AG10803 (cell line): ENCODE data around the gene MAP9.

ENCODE experiments used
- DNase-seq: peaks from one replicate; pipeline ENCODE4 v3.0.0; 2010; ENCODE audit warnings: low read depth
- H3K4me3 ChIP-seq: 2 replicates; pipeline ENCODE4 v1.5.1; 2011; ENCODE audit warnings: mild to moderate bottlenecking, low read length, control low read depth
- TF ChIP-seq, protein P1 (sequence below): conservative IDR thresholded peaks from 2 replicates; pipeline ENCODE4 v1.5.1; 2011; ENCODE audit warnings: mild to moderate bottlenecking, low read length, control low read depth, inconsistent platforms

MAP9 gene

DNA sequence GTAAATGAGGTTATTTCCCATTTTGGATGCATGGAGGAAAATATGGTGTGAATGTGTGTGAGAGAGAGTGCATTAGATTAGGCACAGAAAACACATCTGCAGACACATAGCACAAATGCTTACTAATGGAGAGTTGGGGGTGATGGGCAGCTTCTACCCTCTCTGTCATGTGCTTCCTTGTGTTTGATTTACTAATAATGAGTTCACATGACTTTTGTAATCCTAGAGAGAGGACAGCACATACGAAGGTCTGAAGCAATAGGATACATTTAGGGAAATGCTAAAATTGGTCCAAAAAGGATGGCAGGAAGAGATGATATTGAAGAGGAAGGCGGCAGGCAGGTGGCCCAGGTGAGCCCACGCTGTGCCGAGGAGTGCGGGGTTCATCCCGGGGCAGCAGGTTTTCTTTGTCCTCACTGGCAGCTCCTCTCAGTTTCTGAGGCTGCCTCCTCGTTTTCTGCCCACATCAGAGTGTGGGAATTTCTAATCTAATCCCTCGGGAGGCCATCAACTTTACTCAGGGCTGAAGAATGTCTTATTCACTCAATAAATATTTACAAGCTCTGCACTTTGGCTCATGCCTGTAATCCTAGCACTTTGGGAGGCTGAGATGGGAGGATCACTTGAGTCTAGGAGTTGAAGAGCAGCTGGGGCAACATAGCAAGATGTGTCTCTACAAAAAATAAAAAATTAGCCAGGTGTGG lies 15.9 kb upstream of the MAP9 start:
- TF ChIP-seq, protein P1, sequence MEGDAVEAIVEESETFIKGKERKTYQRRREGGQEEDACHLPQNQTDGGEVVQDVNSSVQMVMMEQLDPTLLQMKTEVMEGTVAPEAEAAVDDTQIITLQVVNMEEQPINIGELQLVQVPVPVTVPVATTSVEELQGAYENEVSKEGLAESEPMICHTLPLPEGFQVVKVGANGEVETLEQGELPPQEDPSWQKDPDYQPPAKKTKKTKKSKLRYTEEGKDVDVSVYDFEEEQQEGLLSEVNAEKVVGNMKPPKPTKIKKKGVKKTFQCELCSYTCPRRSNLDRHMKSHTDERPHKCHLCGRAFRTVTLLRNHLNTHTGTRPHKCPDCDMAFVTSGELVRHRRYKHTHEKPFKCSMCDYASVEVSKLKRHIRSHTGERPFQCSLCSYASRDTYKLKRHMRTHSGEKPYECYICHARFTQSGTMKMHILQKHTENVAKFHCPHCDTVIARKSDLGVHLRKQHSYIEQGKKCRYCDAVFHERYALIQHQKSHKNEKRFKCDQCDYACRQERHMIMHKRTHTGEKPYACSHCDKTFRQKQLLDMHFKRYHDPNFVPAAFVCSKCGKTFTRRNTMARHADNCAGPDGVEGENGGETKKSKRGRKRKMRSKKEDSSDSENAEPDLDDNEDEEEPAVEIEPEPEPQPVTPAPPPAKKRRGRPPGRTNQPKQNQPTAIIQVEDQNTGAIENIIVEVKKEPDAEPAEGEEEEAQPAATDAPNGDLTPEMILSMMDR, result no peak

DNA sequence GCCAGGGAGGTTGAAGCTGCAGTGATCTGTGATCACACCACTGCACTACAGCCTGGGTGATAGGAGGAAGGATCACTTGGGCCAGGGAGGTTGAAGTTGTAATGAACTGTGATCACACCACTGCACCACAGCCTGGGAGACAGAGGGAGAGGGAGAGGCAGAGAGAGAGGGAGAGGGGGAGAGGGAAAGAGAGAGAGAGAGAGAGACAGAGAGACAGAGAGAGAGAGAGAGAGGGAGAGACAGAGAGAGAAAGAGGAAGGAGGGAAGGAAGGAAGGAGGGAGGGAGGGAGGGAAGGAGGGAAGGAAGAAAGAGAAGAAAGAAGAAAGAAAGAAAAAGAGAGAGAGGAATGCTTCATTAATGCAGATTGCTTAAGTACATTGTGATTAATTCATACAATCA lies 15.2 kb upstream of the MAP9 start:
- no peak overlapping the region for H3K4me3 ChIP-seq

More for the DNA sequence above, 15.9 kb upstream of the MAP9 start:
- DNase-seq, result peak; percentile 65
- no peak overlapping the region for H3K4me3 ChIP-seq

DNA sequence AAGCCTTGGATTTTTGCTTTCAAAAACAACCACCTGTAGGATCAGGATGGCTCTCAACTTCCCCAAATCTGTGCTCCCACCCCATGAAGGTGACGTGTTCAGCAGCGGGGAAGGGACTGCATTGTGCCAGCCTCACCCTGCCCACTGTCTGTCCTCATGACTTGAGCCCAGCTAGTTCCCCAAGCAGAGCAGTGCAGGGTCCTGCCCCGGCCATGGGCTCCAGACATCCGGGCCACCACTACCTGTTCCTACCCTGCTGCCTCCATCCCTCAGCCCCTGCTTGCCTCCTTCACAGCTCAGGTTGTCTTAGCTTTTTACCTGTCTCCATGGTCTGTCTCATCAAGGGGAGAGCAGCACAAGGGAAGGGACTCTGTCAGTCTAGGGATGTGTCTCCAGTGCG lies 11.4 kb upstream of the MAP9 start:
- TF ChIP-seq, protein P1, result no peak
- DNase-seq, result no peak
- H3K4me3 ChIP-seq, result no peak overlapping the region

More for the DNA sequence above, 15.2 kb upstream of the MAP9 start:
- no peak for DNase-seq
- TF ChIP-seq, protein P1, result no peak

DNA sequence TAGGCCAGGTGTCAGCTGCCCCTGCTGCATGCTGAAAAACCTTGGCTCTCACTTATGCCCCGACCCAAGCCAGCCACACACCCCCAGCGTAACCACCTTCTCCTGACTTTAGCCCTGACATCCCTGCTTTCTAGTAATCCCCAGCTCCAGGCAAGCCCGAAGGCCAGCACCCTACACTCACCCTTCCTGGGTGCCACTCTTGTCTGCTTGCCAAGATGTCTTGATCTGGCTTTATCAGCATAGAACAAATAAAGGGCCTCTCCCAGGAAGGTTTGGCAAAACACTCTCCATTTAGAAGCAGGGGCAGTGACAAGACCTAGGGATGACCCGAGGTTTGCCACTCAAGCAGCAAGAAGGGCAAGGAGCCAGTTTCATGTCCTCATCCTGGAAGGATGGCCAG lies 6.8 kb upstream of the MAP9 start:
- DNase-seq, result no peak
- H3K4me3 ChIP-seq, result no peak overlapping the region
- TF ChIP-seq, protein P1, result no peak

DNA sequence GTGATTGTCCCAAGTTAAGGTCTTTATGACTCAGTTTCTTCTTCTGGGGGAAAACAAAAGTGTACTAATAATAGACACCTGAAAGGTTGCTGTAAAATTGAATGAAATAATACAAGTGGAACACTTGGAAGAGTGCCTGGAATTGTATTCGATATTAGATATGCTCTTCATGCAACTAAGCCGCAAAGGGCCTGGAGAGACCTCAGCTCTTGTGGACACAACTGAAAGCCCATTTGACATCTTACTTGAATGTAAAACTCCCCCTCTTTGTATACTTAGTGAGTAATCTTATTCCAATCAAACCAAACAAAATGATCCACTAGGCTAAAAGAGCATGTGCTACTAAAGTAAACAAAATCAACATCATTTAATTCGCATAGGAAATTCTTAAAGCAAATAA lies 511 bp upstream of the MAP9 start:
- H3K4me3 ChIP-seq, result no peak overlapping the region; the same call in 1 of the 2 replicates
- no peak for DNase-seq
- TF ChIP-seq, protein P1, result no peak

DNA sequence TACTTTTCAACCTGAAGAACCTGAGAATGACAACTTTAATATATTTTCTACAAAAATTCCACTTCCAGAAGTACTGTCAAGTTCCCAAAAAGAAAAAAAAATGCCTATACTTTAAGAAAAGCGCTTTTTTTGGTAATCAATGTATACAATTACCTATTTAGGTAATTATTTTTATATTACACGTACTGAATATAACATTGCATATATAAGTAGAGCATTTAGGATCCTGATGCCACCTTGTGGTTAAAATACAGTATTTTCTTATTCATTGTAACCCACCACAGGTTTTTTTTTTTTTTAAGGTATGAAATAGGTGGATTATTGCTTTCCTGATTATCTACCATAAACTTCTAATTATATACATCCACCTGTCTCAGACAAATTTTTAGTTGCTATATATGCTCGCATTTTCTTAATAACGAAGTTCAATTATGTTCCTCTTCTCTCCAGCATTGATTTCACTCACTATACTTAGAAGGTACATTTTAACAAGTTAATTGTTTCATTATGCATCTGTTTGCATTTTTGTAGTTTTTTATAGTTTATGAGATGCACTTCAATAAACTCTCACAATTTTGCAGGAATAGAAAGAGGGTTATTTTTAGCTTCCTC lies 5.2 kb downstream of the MAP9 start:
- peak; percentile 30 for DNase-seq
- TF ChIP-seq, protein P1, result peak; percentile 62
- H3K4me3 ChIP-seq, result no peak overlapping the region

DNA sequence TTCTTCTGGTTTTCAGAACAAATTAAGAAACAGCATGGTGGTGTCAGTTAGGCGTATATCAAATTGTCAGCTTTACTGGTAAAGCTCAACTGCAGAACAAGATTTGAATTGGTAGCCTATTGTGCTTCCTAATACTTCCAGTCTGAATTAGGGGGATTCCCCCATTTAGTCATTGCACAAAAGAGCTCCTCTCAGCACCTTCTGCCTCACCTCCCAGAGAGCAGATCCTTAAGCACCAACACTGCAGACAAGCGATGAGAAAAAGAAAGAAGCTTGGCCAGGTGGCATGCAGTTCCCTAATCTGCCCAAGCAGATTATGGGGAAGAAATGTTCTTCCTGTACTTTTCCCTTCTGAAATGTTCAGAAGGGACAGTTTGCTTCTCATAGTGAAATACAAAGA lies 9.2 kb downstream of the MAP9 start:
- no peak for DNase-seq
- TF ChIP-seq, protein P1, result no peak

More for the DNA sequence above, 9.2 kb downstream of the MAP9 start:
- H3K4me3 ChIP-seq, result no peak overlapping the region
